HG03460 (cell line): ENCODE data around the gene HGD.

Source experiments
- ATAC-seq: cut with Tn5 transposase; IDR thresholded peaks from one replicate; pipeline ENCODE4 v1.9.1; 2021; ENCODE audit not compliant: unreplicated experiment

HGD gene

DNA sequence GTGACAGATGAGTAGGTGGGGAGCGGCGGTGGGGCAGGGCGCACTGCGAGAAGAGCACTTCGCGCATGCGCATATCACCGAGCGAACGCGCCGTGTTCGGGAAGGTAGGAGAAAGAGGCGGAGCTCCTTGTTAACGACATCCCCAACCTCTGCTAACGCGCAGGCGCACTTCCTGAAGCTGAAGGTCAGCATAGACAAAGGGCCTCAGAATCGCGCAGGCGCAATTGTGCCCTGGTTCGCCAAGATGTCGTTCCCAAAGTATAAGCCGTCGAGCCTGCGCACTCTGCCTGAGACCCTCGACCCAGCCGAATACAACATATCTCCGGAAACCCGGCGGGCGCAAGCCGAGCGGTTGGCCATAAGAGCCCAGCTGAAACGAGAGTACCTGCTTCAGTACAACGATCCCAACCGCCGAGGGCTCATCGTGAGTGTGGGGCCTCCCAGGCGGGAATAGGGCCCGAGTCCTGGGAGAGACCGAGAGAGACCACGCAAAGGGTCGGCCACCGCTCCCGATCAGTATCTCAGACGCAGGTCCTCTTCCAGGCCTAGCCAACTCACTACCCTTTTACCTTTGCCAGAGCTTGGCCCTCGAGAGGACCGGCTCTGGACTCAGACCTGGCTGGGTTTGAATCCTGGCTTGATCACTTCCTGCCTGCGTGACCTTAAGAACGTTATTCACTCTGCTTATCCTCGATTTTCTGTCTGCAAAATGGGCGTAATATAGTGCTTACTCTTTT lies 85.8 kb downstream of the HGD start, which contains the start of gene NDUFB4:
Gene NDUFB4 (plus strand): TSS at position 221 of the 737 bp plus-strand sequence. CDS start 24 bp downstream, at position 245.
- peak; percentile 90 for ATAC-seq

DNA sequence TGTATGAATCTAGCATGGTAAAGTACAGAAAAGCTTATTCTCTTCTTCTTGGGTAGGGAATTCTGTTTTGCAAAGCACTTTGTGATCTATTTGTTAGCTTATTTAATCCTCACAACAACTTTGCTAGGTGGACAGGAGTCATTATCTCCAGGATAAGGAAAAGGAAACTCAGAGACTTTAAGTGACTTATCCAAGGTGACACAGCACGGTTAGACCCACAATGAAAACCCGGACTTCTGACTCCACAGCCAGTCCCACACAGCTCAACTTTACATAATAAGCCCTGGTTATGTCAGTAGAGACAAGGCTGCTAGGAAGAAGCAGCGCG lies 86.3 kb downstream of the HGD start:
- ATAC-seq = no peak

DNA sequence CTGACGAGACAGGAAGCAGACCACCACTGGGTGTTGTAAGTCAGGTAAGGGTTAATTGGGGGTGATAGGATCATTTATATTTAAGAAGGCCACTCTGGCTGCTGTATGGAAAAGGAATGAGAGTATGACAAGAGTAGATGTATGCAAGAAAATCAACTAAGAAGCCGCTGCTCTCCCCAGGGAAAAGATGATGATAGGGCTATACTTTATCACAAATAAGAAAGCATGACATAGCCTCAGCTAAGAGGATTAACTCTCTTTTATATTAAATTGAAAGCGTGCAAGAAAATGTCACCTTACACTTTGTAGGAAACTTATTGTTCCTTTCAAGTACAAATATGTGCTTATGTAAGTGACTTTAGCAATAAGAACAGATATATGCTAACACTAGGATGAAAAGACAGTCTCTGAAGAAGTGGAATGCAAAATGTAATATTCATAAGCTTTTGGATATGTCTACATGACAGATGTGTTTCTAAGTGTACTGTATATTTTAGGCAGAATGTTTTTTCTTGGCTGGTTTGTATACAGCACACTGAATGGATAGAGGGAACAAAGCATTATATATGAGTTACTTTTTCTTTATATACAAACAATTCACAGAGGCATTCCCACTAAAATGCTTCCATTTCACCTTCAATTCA lies 94.6 kb downstream of the HGD start:
- no peak for ATAC-seq
